Tibial nerve (tissue), 4 donors: ENCODE results near the gene BRAT1. TPM values are rescaled to one million over a fixed set of nuclear protein-coding genes. Genes with fewer than 3 reads are reported as not detected.

Experiments
- DNase-seq, 2 donors: peaks; one replicate each; pipeline ENCODE4 v3.0.0-alpha.2; 2019; ENCODE audit warnings: low spot score in 2 of 2
- H3K27ac ChIP-seq, 4 donors: fragments of 200-600 bp; sonication (generic) in 3 of 4; one replicate each; pipeline ENCODE4 v1.5.1; 2017 to 2019; ENCODE audit warnings: mild to moderate bottlenecking in 1 of 4
- H3K27me3 ChIP-seq, 2 donors: fragments of 200-600 bp; sonication (generic) in 1 of 2; one replicate each; pipeline versions ENCODE4 v1.5.1 to v1.6.0; 2017 to 2019
- H3K36me3 ChIP-seq, 3 donors: fragments of 200-600 bp; sonication (generic); one replicate each; pipeline ENCODE4 v1.5.1; 2018 to 2019
- H3K4me1 ChIP-seq, 4 donors: fragments of 200-600 bp; sonication (generic) in 3 of 4; one replicate each; pipeline ENCODE4 v1.5.1; 2017 to 2019
- H3K4me3 ChIP-seq, 4 donors: fragments of 200-600 bp; sonication (generic) in 3 of 4; one replicate each; pipeline ENCODE4 v1.5.1; 2017 to 2019; ENCODE audit warnings: mild to moderate bottlenecking in 1 of 4, moderate library complexity in 1 of 4
- H3K9me3 ChIP-seq, 4 donors: fragments of 200-600 bp; sonication (generic) in 3 of 4; one replicate each; pipeline ENCODE4 v1.5.1; 2017 to 2019
- EP300 ChIP-seq, 2 donors: sonication (generic); formaldehyde crosslinking; IDR thresholded peaks; one replicate each; pipeline ENCODE4 v1.6.1; 2017; ENCODE audit warnings: antibody characterized with exemption in 2 of 2, mild to moderate bottlenecking in 1 of 2
- POLR2A ChIP-seq, 2 donors: fragments of 450-650 bp; IDR thresholded peaks; one replicate each; pipeline ENCODE4 v1.6.1; 2017; ENCODE audit warnings: antibody characterized with exemption in 2 of 2, mild to moderate bottlenecking in 2 of 2, moderate library complexity in 2 of 2
- WGBS, 2 donors: methylation state at CpG; one replicate each; pipeline ENCODE4 v1.1.5; 2018; 5-methylcytosine and 5-hydroxymethylcytosine counted together
- total RNA-seq, 4 donors: library from RNA; depleted of rRNA; stranded (reverse); fragments of >200 nt; gene quantifications; one replicate each; pipeline ENCODE4 v1.1.0, GENCODE V29; 2016
- TF ChIP-seq, protein P1 (sequence below), 5 experiments: fragments of 200-600 bp in 3 of 5; fragments of 450-650 bp in 2 of 5; sonication (generic) in 3 of 5; IDR thresholded peaks; one replicate each; pipeline ENCODE4 v1.5.1; 2016 to 2019; ENCODE audit warnings: antibody characterized with exemption in 5 of 5, mild to moderate bottlenecking in 3 of 5, moderate library complexity in 2 of 5

BRAT1 gene
- total RNA-seq, 4 donors from 2014 or later, result 38.0 to 72.9 (median 52.0) TPM

DNA sequence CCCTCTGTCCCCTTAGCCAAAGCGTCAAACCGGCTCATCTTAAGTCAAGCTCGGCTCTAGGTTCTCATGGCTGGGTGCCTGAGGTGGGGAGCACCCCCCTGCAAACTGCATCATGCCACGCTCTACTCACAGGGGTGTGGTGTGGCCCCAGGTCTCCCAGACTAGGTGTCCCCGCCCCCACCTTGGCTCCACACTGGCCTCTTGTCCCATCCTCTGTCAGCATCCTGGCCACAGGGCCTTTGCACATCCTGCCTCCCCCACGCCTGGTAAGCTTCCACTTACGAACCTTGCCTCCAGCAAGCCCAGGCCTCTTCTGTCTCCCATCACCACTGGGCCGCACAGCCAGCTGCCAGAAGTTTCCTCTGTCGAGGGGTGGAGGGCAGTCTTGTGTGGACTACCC, 58.9 kb downstream of the BRAT1 start:
- peaks cover 0 to 24% (median 0%) of the 10 kb centered on the region in 4 donors for H3K4me1 ChIP-seq
- peaks cover 0 to 44% of the 10 kb centered on the region in 2 donors for H3K27me3 ChIP-seq
- DNase-seq, result no peak
- H3K36me3 ChIP-seq, result no peaks in the 10 kb centered on the region
- no peak for TF ChIP-seq POLR2A (IDR thresholded peaks at IDR 0.05)
- H3K9me3 ChIP-seq, result no peaks in the 10 kb centered on the region
- no peak overlapping the region for H3K4me3 ChIP-seq
- no peak overlapping the region for H3K27ac ChIP-seq
- WGBS, 2 donors, result 88 to 92% methylated on average over 8 to 9 of the region's 9 CpGs

DNA sequence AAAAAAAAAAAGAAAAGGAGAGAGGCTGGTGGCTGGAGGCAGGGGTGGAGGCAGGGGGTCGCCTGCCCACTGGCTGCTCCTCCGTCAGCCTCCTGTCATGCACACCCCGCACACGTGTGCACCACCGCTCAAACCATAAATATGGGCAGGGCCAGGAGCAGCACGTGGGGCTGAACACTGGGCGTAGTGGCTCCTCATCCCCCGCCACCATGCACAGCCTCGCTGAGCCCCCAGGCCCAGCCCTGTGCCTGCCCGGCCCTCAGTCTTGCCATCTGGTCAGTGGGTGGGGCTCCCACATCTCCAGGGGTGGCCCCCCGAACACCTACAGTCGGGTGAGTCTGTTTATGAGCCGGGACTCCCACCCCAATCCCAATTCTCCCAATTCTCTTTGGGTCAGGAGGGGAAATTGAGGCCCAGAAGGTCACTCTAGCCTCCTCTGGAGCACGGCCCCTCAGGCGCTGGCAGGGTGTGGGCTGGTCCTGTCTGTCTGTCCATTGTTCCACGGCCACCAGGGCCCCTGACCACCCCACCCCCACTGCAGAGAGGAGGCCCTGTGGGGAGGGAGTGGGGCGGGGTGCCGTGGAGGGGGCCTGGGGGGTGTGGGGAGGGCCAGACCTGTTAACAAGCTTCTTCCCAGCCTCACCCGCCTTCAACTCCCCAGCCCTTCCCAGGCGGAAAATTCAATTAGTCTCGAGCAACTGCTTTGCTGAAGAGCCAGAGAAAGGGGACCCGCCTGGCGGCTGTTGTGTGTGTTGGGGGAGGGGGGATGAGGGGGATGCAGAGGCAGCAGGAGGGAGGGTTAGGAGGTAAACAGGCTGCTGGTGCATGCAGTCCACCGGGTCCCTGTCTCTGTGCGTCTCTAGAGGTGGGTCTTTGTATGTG, 59.7 kb downstream of the BRAT1 start:
- Histone ChIP-seq H3K27ac (no peak overlapping the region), H3K4me3 (no peak overlapping the region), H3K9me3 (no peaks in the 10 kb centered on the region), H3K27me3 (peaks cover 0 to 44% of the 10 kb centered on the region in 2 donors), H3K4me1 (peaks cover 0 to 24% (median 0%) of the 10 kb centered on the region in 4 donors), H3K36me3 (no peaks in the 10 kb centered on the region)
- TF ChIP-seq POLR2A (IDR thresholded peaks at IDR 0.05), result no peak
- TF ChIP-seq, protein P1, sequence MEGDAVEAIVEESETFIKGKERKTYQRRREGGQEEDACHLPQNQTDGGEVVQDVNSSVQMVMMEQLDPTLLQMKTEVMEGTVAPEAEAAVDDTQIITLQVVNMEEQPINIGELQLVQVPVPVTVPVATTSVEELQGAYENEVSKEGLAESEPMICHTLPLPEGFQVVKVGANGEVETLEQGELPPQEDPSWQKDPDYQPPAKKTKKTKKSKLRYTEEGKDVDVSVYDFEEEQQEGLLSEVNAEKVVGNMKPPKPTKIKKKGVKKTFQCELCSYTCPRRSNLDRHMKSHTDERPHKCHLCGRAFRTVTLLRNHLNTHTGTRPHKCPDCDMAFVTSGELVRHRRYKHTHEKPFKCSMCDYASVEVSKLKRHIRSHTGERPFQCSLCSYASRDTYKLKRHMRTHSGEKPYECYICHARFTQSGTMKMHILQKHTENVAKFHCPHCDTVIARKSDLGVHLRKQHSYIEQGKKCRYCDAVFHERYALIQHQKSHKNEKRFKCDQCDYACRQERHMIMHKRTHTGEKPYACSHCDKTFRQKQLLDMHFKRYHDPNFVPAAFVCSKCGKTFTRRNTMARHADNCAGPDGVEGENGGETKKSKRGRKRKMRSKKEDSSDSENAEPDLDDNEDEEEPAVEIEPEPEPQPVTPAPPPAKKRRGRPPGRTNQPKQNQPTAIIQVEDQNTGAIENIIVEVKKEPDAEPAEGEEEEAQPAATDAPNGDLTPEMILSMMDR (IDR thresholded peaks at IDR 0.05), result no peak
- no peak for TF ChIP-seq EP300 (IDR thresholded peaks at IDR 0.05)
- no peak for DNase-seq
- WGBS, 2 donors, result 59 to 61% methylated on average over 24 of the region's 25 CpGs

DNA sequence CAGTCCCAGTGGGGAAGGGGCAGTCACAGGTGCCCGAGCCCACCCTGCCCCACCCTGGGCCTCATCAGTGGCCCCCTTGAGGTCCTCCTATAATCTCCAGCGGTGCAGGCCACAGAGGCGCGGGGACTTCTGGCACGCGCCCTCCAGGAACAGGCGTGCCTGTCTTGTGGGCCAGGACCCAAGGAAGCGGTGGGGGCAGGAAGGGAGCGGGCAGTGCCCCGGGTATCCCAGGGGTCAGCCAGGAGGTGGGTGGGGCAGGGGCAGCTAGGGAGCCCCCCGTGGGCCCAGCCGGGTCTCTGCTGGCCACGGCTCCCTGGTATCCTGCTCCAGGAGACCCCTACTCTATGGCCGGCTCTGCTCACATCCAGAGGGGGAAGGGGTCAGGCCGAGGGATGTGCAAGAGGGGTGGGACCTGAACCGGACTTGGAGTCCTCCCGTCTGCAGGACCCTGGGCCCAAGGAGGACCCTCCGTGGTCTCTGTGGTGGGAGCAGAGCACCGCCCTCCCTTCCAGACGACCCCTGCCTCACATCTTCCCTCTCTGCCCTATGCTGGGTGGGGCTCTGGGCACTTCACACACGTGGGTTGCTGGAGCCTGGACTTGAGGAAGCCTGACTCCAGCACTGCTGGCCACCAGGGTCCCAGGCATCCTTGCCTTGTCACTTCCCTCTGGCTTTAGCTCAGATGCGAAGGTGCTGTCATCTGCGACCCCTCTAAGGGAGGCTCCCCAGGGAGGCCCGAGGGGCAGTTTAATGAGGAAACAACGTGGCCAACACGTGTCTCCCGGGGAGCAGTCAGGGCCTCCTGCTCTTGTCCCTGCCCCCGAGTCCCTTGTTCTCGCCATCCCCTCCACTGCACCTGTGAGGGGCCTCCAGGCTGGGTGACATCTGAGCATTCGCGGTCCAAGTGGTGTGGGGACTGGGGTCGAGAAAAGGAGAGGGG, 60.9 kb downstream of the BRAT1 start:
- 53 to 58% methylated on average over 30 to 32 of the region's 32 CpGs for WGBS, 2 donors
- Histone ChIP-seq H3K36me3 (no peaks in the 10 kb centered on the region), H3K9me3 (no peaks in the 10 kb centered on the region), H3K27me3 (peaks cover 0 to 44% of the 10 kb centered on the region in 2 donors), H3K4me1 (peaks cover 0 to 33% (median 6%) of the 10 kb centered on the region in 4 donors), H3K27ac (no peak overlapping the region), H3K4me3 (no peak overlapping the region)
- no peak for DNase-seq
- TF ChIP-seq, protein P1 (IDR thresholded peaks at IDR 0.05), result no peak
- TF ChIP-seq POLR2A (IDR thresholded peaks at IDR 0.05) (no peak), EP300 (IDR thresholded peaks at IDR 0.05) (no peak)

DNA sequence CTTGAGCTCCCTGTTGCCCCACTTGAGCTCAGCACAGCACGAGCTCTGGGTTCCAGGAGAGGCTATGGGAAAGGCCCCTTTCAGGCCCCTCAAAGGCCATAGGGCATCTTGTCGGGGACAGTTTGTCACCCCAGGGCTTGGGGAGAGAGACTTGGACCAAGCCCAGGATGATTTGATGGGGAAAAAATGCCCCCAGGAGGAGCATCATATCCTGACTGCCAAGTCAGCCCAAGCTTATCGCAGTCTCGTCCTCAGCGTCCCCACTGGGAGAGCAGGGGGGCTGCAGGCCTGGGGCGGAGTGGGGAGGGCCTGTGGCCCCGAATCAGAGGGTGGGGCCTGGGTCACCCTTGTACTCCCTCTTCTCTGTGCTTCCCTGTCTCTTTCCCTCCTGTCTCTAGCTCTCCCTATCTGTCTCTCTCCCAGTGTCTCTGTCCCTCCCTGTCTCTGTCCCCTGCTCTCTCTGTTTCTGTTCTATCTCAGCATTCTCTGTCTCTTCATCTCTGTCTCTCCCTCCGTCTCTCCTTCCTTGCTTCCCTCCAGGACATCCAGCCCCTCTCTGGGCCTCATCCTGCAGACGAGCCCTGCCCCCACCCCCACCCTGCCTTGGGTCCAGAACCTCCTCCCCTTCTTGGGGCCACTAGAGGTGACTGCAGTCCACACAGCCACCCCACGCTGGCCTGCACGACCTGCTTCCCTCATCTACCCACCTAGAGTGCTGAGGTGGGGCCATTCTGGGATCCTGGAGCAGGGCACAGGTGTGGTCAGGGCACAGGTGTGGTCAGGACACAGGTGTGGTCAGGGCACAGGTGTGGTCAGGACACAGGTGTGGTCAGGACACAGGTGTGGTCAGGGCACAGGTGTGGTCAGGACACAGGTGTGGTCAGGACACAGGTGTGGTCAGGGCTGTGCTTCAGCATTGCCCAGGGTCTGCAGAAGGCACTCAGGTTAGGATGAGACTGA, 61.8 kb downstream of the BRAT1 start:
- no peak for DNase-seq
- WGBS, 2 donors, result 31 to 41% methylated on average over 10 of the region's 11 CpGs
- H3K27ac ChIP-seq, result no peak overlapping the region
- H3K4me1 ChIP-seq, result peaks cover 0 to 42% (median 13%) of the 10 kb centered on the region in 4 donors
- TF ChIP-seq POLR2A (IDR thresholded peaks at IDR 0.05) (no peak), EP300 (IDR thresholded peaks at IDR 0.05) (no peak)
- TF ChIP-seq, protein P1 (IDR thresholded peaks at IDR 0.05), result no peak
- H3K36me3 ChIP-seq, result no peaks in the 10 kb centered on the region
- peaks cover 0 to 35% of the 10 kb centered on the region in 2 donors for H3K27me3 ChIP-seq
- H3K4me3 ChIP-seq, result no peak overlapping the region
- H3K9me3 ChIP-seq, result no peaks in the 10 kb centered on the region

DNA sequence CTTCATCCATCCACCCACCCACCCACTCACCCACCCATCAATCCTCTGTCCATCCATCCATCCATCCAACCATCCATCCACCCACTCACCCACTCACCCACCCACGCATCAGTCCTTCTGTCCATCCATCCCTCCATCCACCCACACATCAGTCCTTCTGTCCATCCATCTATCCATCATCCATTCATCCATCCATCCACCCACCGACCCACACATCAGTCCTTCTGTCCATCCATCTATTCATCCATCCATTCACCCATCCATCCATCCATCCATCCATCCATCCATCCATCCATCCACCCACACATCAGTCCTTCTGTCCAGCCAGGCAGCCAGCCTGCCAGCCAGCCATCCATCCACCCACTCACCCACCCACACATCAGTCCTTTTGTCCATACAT, 63.3 kb downstream of the BRAT1 start:
- Histone ChIP-seq H3K27me3 (peaks cover 0 to 21% of the 10 kb centered on the region in 2 donors), H3K9me3 (no peaks in the 10 kb centered on the region)
- TF ChIP-seq POLR2A (IDR thresholded peaks at IDR 0.05), result no peak
- TF ChIP-seq, protein P1 (IDR thresholded peaks at IDR 0.05), result no peak
- TF ChIP-seq EP300 (IDR thresholded peaks at IDR 0.05), result no peak

More for the DNA sequence above, 63.3 kb downstream of the BRAT1 start:
- no peaks in the 10 kb centered on the region for H3K36me3 ChIP-seq
- 94 to 97% methylated on average over 2 of the region's 2 CpGs for WGBS, 2 donors
- H3K4me3 ChIP-seq, result no peak overlapping the region
- no peak overlapping the region for H3K27ac ChIP-seq
- no peak for DNase-seq
- peaks cover 0 to 49% (median 24%) of the 10 kb centered on the region in 4 donors for H3K4me1 ChIP-seq
